CD14-positive monocyte (primary cell): ENCODE data around the gene NATD1. TPM values are rescaled to one million over a fixed set of nuclear protein-coding genes. Genes with fewer than 3 reads are reported as not detected.

Experiments
- DNase-seq, 3 donors: peaks; one replicate each; pipeline ENCODE4 v3.0.0-alpha.2; 2011 to 2022
- H2AFZ ChIP-seq: 2 replicates; pipeline ENCODE4 v1.6.0; 2012; ENCODE audit warnings: mild to moderate bottlenecking, low read depth, low read length, inconsistent platforms; ENCODE audit not compliant: insufficient read depth, poor library complexity, severe bottlenecking
- H3K27ac ChIP-seq, 2 donors: 1 replicate in 1 of 2; 2 replicates in 1 of 2; pipeline ENCODE4 v1.5.1; 2012 to 2013; ENCODE audit warnings: low read length in 2 of 2, control low read depth in 1 of 2, inconsistent platforms in 1 of 2, low read depth in 1 of 2, mild to moderate bottlenecking in 1 of 2
- H3K27me3 ChIP-seq, 2 donors: one replicate each; pipeline versions ENCODE4 v1.6.0 to v1.6.1; 2011 to 2013; ENCODE audit warnings: low read length in 2 of 2; ENCODE audit not compliant: control insufficient read depth in 2 of 2, insufficient read depth in 2 of 2
- H3K36me3 ChIP-seq, 2 donors: replicated peaks in 1 of 2; 1 replicate in 1 of 2; 2 replicates in 1 of 2; pipeline versions ENCODE4 v1.5.1 to v1.6.1; 2012 to 2013; ENCODE audit warnings: low read length in 2 of 2, control low read depth in 1 of 2, inconsistent platforms in 1 of 2, mild to moderate bottlenecking in 1 of 2; ENCODE audit not compliant: insufficient read depth in 2 of 2, control insufficient read depth in 1 of 2
- H3K4me1 ChIP-seq, 2 donors: 1 replicate in 1 of 2; 2 replicates in 1 of 2; pipeline versions ENCODE4 v1.5.1 to v1.6.1; 2012 to 2013; ENCODE audit warnings: low read length in 2 of 2, control low read depth in 1 of 2, inconsistent platforms in 1 of 2, mild to moderate bottlenecking in 1 of 2, moderate library complexity in 1 of 2; ENCODE audit not compliant: insufficient read depth in 2 of 2, control insufficient read depth in 1 of 2
- H3K4me2 ChIP-seq: replicated peaks from 2 replicates; pipeline ENCODE3; 2012; ENCODE audit warnings: low read length, moderate library complexity, mild to moderate bottlenecking; ENCODE audit not compliant: poor library complexity, severe bottlenecking; ENCODE audit errors: extremely low read depth
- H3K4me3 ChIP-seq, 3 experiments: fragments of 200-600 bp in 1 of 3; sonication (generic) in 1 of 3; replicated peaks in 1 of 3; 1 replicate in 2 of 3; 2 replicates in 1 of 3; pipeline ENCODE4 v1.5.1; 2011 to 2013; ENCODE audit warnings: low read length in 3 of 3, mild to moderate bottlenecking in 3 of 3, control low read depth in 2 of 3, low read depth in 2 of 3, inconsistent platforms in 1 of 3, moderate library complexity in 1 of 3
- H3K79me2 ChIP-seq: 2 replicates; pipeline ENCODE4 v1.6.0; 2012; ENCODE audit warnings: mild to moderate bottlenecking, control low read depth, inconsistent platforms, low read length, moderate library complexity; ENCODE audit not compliant: insufficient read depth
- H3K9ac ChIP-seq: 2 replicates; pipeline ENCODE4 v1.6.0; 2017; ENCODE audit warnings: low read length, mild to moderate bottlenecking; ENCODE audit not compliant: insufficient read depth, poor library complexity, severe bottlenecking
- H3K9me3 ChIP-seq, 2 donors: replicated peaks in 1 of 2; 1 replicate in 1 of 2; 2 replicates in 1 of 2; pipeline versions ENCODE4 v1.5.1 to v1.6.1; 2012 to 2013; ENCODE audit warnings: low read length in 2 of 2, control low read depth in 1 of 2; ENCODE audit not compliant: control insufficient read depth in 1 of 2, insufficient read depth in 1 of 2
- H4K20me1 ChIP-seq: 2 replicates; pipeline ENCODE4 v1.6.0; 2012; ENCODE audit warnings: mild to moderate bottlenecking, low read length, control low read depth, moderate library complexity; ENCODE audit not compliant: insufficient read depth
- H3K27ac Mint-ChIP-seq, 7 donors: one replicate each; pipeline ENCODE4 v1.8.0; 2020; ENCODE audit warnings: mild to moderate bottlenecking in 7 of 7, mixed read lengths in 7 of 7, moderate library complexity in 6 of 7, inconsistent platforms in 2 of 7
- H3K27me3 Mint-ChIP-seq, 3 donors: one replicate each; pipeline ENCODE4 v1.8.0; 2021 to 2022; ENCODE audit warnings: low read depth in 3 of 3, mild to moderate bottlenecking in 3 of 3, mixed read lengths in 3 of 3, moderate library complexity in 3 of 3, inconsistent platforms in 1 of 3
- H3K36me3 Mint-ChIP-seq, 2 donors: one replicate each; pipeline ENCODE4 v1.8.0; 2020; ENCODE audit warnings: mixed read lengths in 2 of 2, inconsistent platforms in 1 of 2, mild to moderate bottlenecking in 1 of 2
- H3K4me1 Mint-ChIP-seq: one replicate; pipeline ENCODE4 v1.8.0; 2020; ENCODE audit warnings: mild to moderate bottlenecking, mixed read lengths
- H3K4me3 Mint-ChIP-seq, 2 donors: one replicate each; pipeline ENCODE4 v1.8.0; 2020; ENCODE audit warnings: mild to moderate bottlenecking in 2 of 2, mixed read lengths in 2 of 2, moderate library complexity in 1 of 2
- H3K9me3 Mint-ChIP-seq, 7 donors: one replicate each; pipeline ENCODE4 v1.8.0; 2020 to 2022; ENCODE audit warnings: mixed read lengths in 7 of 7, mild to moderate bottlenecking in 6 of 7, moderate library complexity in 6 of 7, inconsistent platforms in 2 of 7
- CTCF ChIP-seq: fragments of 200-600 bp; IDR thresholded peaks from one replicate; pipeline ENCODE4 v1.8.0; 2022; ENCODE audit warnings: antibody characterized with exemption, mild to moderate bottlenecking
- WGBS: methylation state at CpG from one replicate; pipeline ENCODE4 v1.1.5; 2013; ENCODE audit warnings: missing lambda C conversion rate; ENCODE audit not compliant: insufficient coverage; 5-methylcytosine and 5-hydroxymethylcytosine counted together
- intact Hi-C, 2 donors: fragments of 100-400 bp; cut with micrococcal nuclease; formaldehyde crosslinking; loops; one replicate each; pipeline versions ENCODE4 v1.15.0 to v1.15.1; 2023
- polyA plus RNA-seq, 3 donors: library from polyadenylated mRNA; depleted of rRNA in 1 of 3; unstranded in 2 of 3; stranded (reverse) in 1 of 3; fragments of 300-500 nt in 2 of 3; fragments of >200 nt in 1 of 3; fragmentation: Illumina TruSeq in 2 of 3; gene quantifications; 1 replicate in 2 of 3; 2 replicates in 1 of 3; pipeline ENCODE4 v1.2.3, GENCODE V29; 2012 to 2021

Gene NATD1
- polyA plus RNA-seq, 3 donors: 3.0 to 13.6 (median 3.8) TPM

DNA sequence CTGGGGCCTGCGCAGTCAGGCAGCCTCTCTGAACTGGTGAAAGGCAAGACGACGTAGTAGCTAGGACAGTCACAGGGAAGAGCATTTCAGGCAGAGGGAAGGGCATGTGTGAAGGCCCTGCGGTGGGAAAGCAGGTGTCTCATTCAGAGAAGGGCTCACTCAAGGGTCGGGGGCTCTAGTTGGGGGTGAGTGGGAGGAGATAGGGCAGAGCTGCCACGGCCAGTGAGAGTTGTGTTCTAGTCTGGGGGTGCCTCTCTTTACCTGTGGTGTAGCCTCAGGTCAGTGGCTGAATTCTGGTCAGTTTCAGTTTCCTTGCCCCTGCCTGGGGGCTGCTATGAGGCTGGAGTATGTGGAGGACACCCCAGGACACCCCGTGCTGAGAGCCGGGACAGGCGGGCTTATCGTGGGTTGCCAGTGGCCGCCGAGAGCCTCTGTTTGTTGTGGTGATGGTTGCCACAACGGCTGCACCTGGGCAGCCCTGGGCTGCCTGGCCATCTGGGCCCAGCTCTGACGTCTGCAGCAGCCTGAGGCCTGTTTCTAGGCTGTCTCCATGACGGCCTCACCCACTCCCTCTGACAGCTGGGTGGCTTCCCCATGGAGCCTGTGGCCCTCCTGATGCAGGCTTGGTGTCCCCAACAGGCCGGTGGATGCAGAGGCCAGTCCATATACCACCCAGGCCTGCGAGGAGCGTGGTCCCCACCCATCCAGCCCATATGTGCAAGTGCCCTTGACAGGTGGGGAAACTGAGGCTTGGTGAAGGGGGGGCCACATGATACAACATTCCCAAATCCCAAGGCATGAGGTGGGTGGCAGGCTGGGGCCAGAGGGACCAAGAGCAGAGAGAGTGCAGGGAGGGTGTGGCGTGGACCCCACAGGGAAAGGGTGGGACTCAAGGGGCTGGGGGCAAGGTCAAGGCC lies 42.1 kb upstream of the NATD1 start:
- DNase-seq: peak in 1 of 3 donors; percentile 30
- peaks cover 0 to 11% of the 10 kb centered on the region in 2 donors for H3K9me3 ChIP-seq
- Mint-ChIP-seq H3K4me3 (no peak overlapping the region), H3K36me3 (peaks cover 43 to 75% of the 10 kb centered on the region in 2 donors), H3K27ac (peak overlapping the region; percentile 9 to 75 (median 19)), H3K9me3 (peaks cover 0 to 15% (median 4%) of the 10 kb centered on the region in 7 donors), H3K27me3 (peaks cover 5 to 8% (median 5%) of the 10 kb centered on the region in 3 donors), H3K4me1 (peaks cover 14% of the 10 kb centered on the region)
- peaks cover 1 to 2% of the 10 kb centered on the region in 2 donors for H3K4me1 ChIP-seq
- H2AFZ ChIP-seq: no peak overlapping the region
- 86% methylated on average over 16 of the region's 19 CpGs for WGBS
- H3K9ac ChIP-seq: no peak overlapping the region
- no peak overlapping the region for H3K4me2 ChIP-seq
- peaks cover 90% of the 10 kb centered on the region for H3K79me2 ChIP-seq
- H3K27ac ChIP-seq: peak overlapping the region in 1 of 2 donors; percentile 56
- peaks cover 0 to 2% of the 10 kb centered on the region in 2 donors for H3K27me3 ChIP-seq
- H3K36me3 ChIP-seq: peaks cover 60 to 92% of the 10 kb centered on the region in 2 donors
- H3K4me3 ChIP-seq: no peak overlapping the region
- no peak for TF ChIP-seq CTCF
- intact Hi-C loops: no loop called here
- peaks cover 100% of the 10 kb centered on the region for H4K20me1 ChIP-seq

DNA sequence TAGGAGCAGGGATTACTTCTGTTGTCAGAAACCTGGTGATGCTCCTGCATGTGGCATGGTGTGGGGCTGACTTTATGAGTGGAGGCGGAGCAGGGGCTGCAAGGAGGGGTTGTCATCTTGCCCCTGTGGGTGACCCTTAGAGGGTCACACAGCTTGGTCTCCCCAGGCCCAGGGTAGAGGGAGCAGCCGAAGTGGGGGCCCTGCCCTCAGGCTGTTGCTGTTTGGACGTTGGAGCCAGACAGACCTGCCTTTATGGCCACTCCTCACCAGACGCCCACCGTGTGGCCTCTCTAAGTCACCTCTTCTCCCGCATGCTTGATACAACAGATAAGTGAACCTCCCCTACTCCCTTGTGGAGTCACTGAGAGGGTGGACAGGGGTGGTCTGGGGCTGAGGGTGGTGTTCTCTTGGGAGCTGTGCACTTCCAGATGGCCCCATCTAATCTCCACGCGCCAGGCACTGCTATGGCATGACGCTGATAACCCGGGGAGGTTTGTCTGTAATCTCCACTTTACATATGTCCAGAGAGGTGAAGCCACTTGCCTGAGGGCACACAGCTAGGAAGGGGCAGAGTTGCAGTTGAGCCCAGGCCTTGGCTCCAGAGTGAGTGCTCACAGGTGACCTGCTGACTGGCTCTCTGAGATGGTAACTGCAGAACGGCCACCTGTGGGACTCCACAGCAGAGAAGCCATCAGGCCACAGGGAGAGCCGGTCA lies 41.3 kb upstream of the NATD1 start:
- Mint-ChIP-seq H3K9me3 (peaks cover 0 to 16% (median 4%) of the 10 kb centered on the region in 7 donors), H3K27me3 (peaks cover 5 to 9% (median 5%) of the 10 kb centered on the region in 3 donors), H3K4me1 (peaks cover 22% of the 10 kb centered on the region), H3K4me3 (no peak overlapping the region), H3K27ac (peak overlapping the region in 6 of 7 donors; percentile 5 to 81 (median 16)), H3K36me3 (peaks cover 37 to 71% of the 10 kb centered on the region in 2 donors)
- Histone ChIP-seq H3K27ac (peak overlapping the region in 1 of 2 donors; percentile 56), H3K4me1 (peaks cover 10% of the 10 kb centered on the region in 2 donors), H3K36me3 (peaks cover 57 to 83% of the 10 kb centered on the region in 2 donors), H3K79me2 (peaks cover 98% of the 10 kb centered on the region), H3K9me3 (peaks cover 0 to 11% of the 10 kb centered on the region in 2 donors), H3K27me3 (peaks cover 0 to 3% of the 10 kb centered on the region in 2 donors), H3K4me3 (no peak overlapping the region), H4K20me1 (peaks cover 100% of the 10 kb centered on the region), H3K9ac (no peak overlapping the region), H3K4me2 (no peak overlapping the region), H2AFZ (no peak overlapping the region)
- intact Hi-C loops: no loop called here
- WGBS: 79% methylated on average over 9 of the region's 12 CpGs
- no peak for DNase-seq
- TF ChIP-seq CTCF: no peak
